A549 (cell line): ENCODE results near the gene COQ9.

Source experiments
- CBX8 ChIP-seq: fragments of 200-600 bp; sonication (generic); IDR thresholded peaks from 2 replicates; pipeline ENCODE4 v1.6.1; 2016
- CHD4 ChIP-seq: fragments of 200-600 bp; sonication (generic); IDR thresholded peaks from 2 replicates; pipeline ENCODE4 v1.6.1; 2016; ENCODE audit warnings: antibody characterized with exemption, mild to moderate bottlenecking, borderline replicate concordance
- CTCF ChIP-seq: fragments of >200 bp; sonication (Bioruptor Twin); formaldehyde crosslinking; IDR thresholded peaks from 3 replicates; pipeline ENCODE4 v1.5.1; 2016
- EP300 ChIP-seq, 2 experiments: fragments of >200 bp; sonication (Bioruptor Twin); formaldehyde crosslinking; IDR thresholded peaks; 2 replicates in 1 of 2; 3 replicates in 1 of 2; pipeline ENCODE4 v1.6.1; 2016 to 2017
- ESRRA ChIP-seq: fragments of 150-350 bp; IDR thresholded peaks from 2 replicates; pipeline ENCODE4 v1.6.1; 2014; ENCODE audit warnings: mild to moderate bottlenecking, low read length, borderline replicate concordance
- HMGXB4 ChIP-seq: fragments of 250-450 bp; sonication (Bioruptor Pico); IDR thresholded peaks from 2 replicates; pipeline ENCODE4 v1.5.0; 2021; ENCODE audit warnings: mild to moderate bottlenecking, moderate library complexity, borderline replicate concordance
- HOXA7 ChIP-seq: fragments of 250-450 bp; sonication (Bioruptor Pico); IDR thresholded peaks from 2 replicates; pipeline ENCODE4 v1.5.0; 2020; ENCODE audit warnings: mild to moderate bottlenecking, moderate library complexity
- PHF8 ChIP-seq: fragments of 200-600 bp; sonication (generic); IDR thresholded peaks from 2 replicates; pipeline ENCODE4 v1.6.1; 2016; ENCODE audit warnings: low read depth, mild to moderate bottlenecking, antibody characterized with exemption, moderate library complexity, borderline replicate concordance
- POLR2A ChIP-seq: IDR thresholded peaks from 2 replicates; pipeline ENCODE4 v1.6.1; 2012; ENCODE audit warnings: mild to moderate bottlenecking, low read length
- RCOR1 ChIP-seq: fragments of 150-350 bp; IDR thresholded peaks from 2 replicates; pipeline ENCODE4 v1.6.1; 2014; ENCODE audit warnings: antibody characterized with exemption, low read length, low read depth

- no peak for TF ChIP-seq CTCF
- TF ChIP-seq HMGXB4 (CRISPR knock-in tag) = no peak
- TF ChIP-seq POLR2A = no peak
- no peak for TF ChIP-seq PHF8
- TF ChIP-seq ESRRA = no peak
- TF ChIP-seq HOXA7 (CRISPR knock-in tag) = no peak
- TF ChIP-seq EP300 (IDR thresholded peaks at IDR 0.05) = no peak
- no peak for TF ChIP-seq CHD4
- TF ChIP-seq RCOR1 = no peak
- TF ChIP-seq CBX8 = no peak
These were observed 63.0 kb downstream of the COQ9 start for GRCh38 chr16:57510016-57510871.
